Measurements from ENCODE around the gene SATB2.

- TF ChIP-seq, protein P1, sequence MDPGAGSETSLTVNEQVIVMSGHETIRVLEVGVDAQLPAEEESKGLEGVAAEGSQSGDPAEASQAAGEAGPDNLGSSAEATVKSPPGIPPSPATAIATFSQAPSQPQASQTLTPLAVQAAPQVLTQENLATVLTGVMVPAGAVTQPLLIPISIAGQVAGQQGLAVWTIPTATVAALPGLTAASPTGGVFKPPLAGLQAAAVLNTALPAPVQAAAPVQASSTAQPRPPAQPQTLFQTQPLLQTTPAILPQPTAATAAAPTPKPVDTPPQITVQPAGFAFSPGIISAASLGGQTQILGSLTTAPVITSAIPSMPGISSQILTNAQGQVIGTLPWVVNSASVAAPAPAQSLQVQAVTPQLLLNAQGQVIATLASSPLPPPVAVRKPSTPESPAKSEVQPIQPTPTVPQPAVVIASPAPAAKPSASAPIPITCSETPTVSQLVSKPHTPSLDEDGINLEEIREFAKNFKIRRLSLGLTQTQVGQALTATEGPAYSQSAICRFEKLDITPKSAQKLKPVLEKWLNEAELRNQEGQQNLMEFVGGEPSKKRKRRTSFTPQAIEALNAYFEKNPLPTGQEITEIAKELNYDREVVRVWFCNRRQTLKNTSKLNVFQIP (CRISPR knock-in tag; IDR thresholded peaks at IDR 0.05; ENCODE audit: borderline replicate concordance, low read depth): no peak
- no peak for TF ChIP-seq CSRNP3 (CRISPR knock-in tag; IDR thresholded peaks at IDR 0.05)
- TF ChIP-seq ISL1 (CRISPR knock-in tag; IDR thresholded peaks at IDR 0.05): no peak
- no peak for TF ChIP-seq RARB (CRISPR knock-in tag; IDR thresholded peaks at IDR 0.05)
- no peak for TF ChIP-seq ZC3H10 (CRISPR knock-in tag; IDR thresholded peaks at IDR 0.05)
- TF ChIP-seq ZFP30 (CRISPR knock-in tag; IDR thresholded peaks at IDR 0.05): no peak
- TF ChIP-seq, protein P2, sequence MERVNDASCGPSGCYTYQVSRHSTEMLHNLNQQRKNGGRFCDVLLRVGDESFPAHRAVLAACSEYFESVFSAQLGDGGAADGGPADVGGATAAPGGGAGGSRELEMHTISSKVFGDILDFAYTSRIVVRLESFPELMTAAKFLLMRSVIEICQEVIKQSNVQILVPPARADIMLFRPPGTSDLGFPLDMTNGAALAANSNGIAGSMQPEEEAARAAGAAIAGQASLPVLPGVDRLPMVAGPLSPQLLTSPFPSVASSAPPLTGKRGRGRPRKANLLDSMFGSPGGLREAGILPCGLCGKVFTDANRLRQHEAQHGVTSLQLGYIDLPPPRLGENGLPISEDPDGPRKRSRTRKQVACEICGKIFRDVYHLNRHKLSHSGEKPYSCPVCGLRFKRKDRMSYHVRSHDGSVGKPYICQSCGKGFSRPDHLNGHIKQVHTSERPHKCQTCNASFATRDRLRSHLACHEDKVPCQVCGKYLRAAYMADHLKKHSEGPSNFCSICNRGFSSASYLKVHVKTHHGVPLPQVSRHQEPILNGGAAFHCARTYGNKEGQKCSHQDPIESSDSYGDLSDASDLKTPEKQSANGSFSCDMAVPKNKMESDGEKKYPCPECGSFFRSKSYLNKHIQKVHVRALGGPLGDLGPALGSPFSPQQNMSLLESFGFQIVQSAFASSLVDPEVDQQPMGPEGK (CRISPR knock-in tag; IDR thresholded peaks at IDR 0.05; ENCODE audit: borderline replicate concordance): no peak
Measured at GRCh38 chr2:199460101-199460671, 2.4 kb upstream of the SATB2 start.

Data from SK-N-SH treated with all-trans-retinoic acid at 6 μM for 48 hours (cell line).